Endothelial cell of umbilical vein (primary cell): ENCODE data around the gene TIA1. TPM values are rescaled to one million over a fixed set of nuclear protein-coding genes. Genes with fewer than 3 reads are reported as not detected.

Source experiments
- BruUV-seq: library from RNA; stranded (reverse); fragments of 400-500 nt; replicated peaks from 2 replicates; lab custom pipeline; 2021; lab: Mats Ljungman, UMichigan
- CTCF ChIA-PET: fragments of 300-600, 350-600 bp; sonication (Branson Sonifier 250); formaldehyde crosslinking; loops from one replicate; lab custom pipeline; 2021; ENCODE audit warnings: antibody characterized with exemption, inconsistent platforms; lab: Charles Lee
- POLR2A ChIA-PET: fragments of 300-600, 350-600 bp; sonication (Branson Sonifier 250); formaldehyde crosslinking; loops from one replicate; lab custom pipeline; 2021; ENCODE audit warnings: antibody characterized with exemption, inconsistent platforms; lab: Charles Lee
- DNase-seq: peaks from one replicate; pipeline ENCODE4 v3.0.0-alpha.2; 2011; ENCODE audit warnings: low read depth, low spot score
- FAIRE-seq: peaks from 2 replicates; lab custom pipeline; 2011; peaks lifted over from hg19 to GRCh38; lab: Jason Lieb, UNC
- H2AFZ ChIP-seq: 2 replicates; pipeline ENCODE4 v1.6.0; 2012; ENCODE audit warnings: low read depth, low read length, control low read depth, inconsistent platforms
- H3K27ac ChIP-seq: 2 replicates; pipeline ENCODE4 v1.5.1; 2011; ENCODE audit warnings: low read depth, mild to moderate bottlenecking, control low read depth, low read length, moderate library complexity; ENCODE audit not compliant: insufficient read depth
- H3K27me3 ChIP-seq, 2 experiments: 2 replicates each; pipeline versions ENCODE4 v1.6.0 to v1.6.1; 2011; ENCODE audit warnings: low read length in 2 of 2, mixed read lengths in 1 of 2; ENCODE audit not compliant: control insufficient read depth in 2 of 2, insufficient read depth in 2 of 2
- H3K36me3 ChIP-seq, 2 experiments: 2 replicates in 1 of 2; 3 replicates in 1 of 2; pipeline ENCODE4 v1.5.1; 2011; ENCODE audit warnings: low read length in 2 of 2, mild to moderate bottlenecking in 1 of 2, moderate library complexity in 1 of 2; ENCODE audit not compliant: control insufficient read depth in 2 of 2, insufficient read depth in 2 of 2; ENCODE audit errors: extremely low read depth in 1 of 2
- H3K4me1 ChIP-seq: 3 replicates; pipeline ENCODE4 v1.5.1; 2011; ENCODE audit warnings: mild to moderate bottlenecking, low read length; ENCODE audit not compliant: control insufficient read depth, insufficient read depth; ENCODE audit errors: extremely low read depth
- H3K4me2 ChIP-seq: 2 replicates; pipeline ENCODE4 v1.6.1; 2011; ENCODE audit warnings: low read length, control low read depth, mixed read lengths; ENCODE audit not compliant: insufficient read depth
- H3K4me3 ChIP-seq, 3 experiments: fragments of 200-600 bp in 1 of 3; sonication (generic), shearing (Covaris generic) in 1 of 3; replicated peaks in 1 of 3; 2 replicates each; pipeline ENCODE4 v1.5.1; 2011 to 2016; ENCODE audit warnings: control low read depth in 3 of 3, low read length in 3 of 3, mild to moderate bottlenecking in 2 of 3, inconsistent platforms in 1 of 3, low read depth in 1 of 3, moderate library complexity in 1 of 3; ENCODE audit not compliant: insufficient read depth in 1 of 3
- H3K79me2 ChIP-seq: 2 replicates; pipeline ENCODE4 v1.6.0; 2012; ENCODE audit warnings: low read length, inconsistent platforms; ENCODE audit not compliant: control insufficient read depth, insufficient read depth
- H3K9ac ChIP-seq: replicated peaks from 2 replicates; pipeline ENCODE3; 2011; ENCODE audit warnings: low read length, control low read depth; ENCODE audit not compliant: insufficient read depth; ENCODE audit errors: extremely low read depth
- H3K9me1 ChIP-seq: replicated peaks from 3 replicates; pipeline ENCODE4 v1.6.0; 2011; ENCODE audit warnings: mild to moderate bottlenecking, low read length; ENCODE audit not compliant: control insufficient read depth, insufficient read depth; ENCODE audit errors: extremely low read depth
- H3K9me3 ChIP-seq: replicated peaks from 2 replicates; pipeline ENCODE4 v1.5.1; 2012; ENCODE audit warnings: low read length, inconsistent platforms; ENCODE audit not compliant: control insufficient read depth, insufficient read depth
- H4K20me1 ChIP-seq: replicated peaks from 2 replicates; pipeline ENCODE3; 2011; ENCODE audit warnings: mild to moderate bottlenecking, low read length; ENCODE audit not compliant: control insufficient read depth, insufficient read depth; ENCODE audit errors: extremely low read depth
- CTCF ChIP-seq, 2 donors: IDR thresholded peaks; 1 replicate in 1 of 2; 2 replicates in 1 of 2; pipeline ENCODE4 v1.5.1; 2011; ENCODE audit warnings: low read length in 2 of 2, mild to moderate bottlenecking in 2 of 2, moderate library complexity in 2 of 2, control low read depth in 1 of 2, inconsistent platforms in 1 of 2, low read depth in 1 of 2; ENCODE audit not compliant: insufficient read depth in 1 of 2; ENCODE audit errors: extremely low read depth in 1 of 2
- EZH2 ChIP-seq: IDR thresholded peaks from 2 replicates; pipeline ENCODE4 v1.6.1; 2012; ENCODE audit warnings: borderline replicate concordance, low read depth, mild to moderate bottlenecking, moderate library complexity, low read length, inconsistent platforms; ENCODE audit not compliant: severe bottlenecking
- FOS ChIP-seq: IDR thresholded peaks from 2 replicates; pipeline ENCODE4 v1.6.1; 2011; ENCODE audit warnings: mild to moderate bottlenecking, low read length, moderate library complexity, borderline replicate concordance; ENCODE audit not compliant: insufficient read depth
- GATA2 ChIP-seq: IDR thresholded peaks from 2 replicates; pipeline ENCODE4 v1.7.0; 2011; ENCODE audit warnings: low read depth, mild to moderate bottlenecking, moderate library complexity, mixed read lengths, low read length; ENCODE audit not compliant: insufficient read length, insufficient read depth
- JUN ChIP-seq: IDR thresholded peaks from 2 replicates; pipeline ENCODE4 v1.6.1; 2011; ENCODE audit warnings: borderline replicate concordance, low read depth; ENCODE audit not compliant: insufficient read length, insufficient read depth
- MAX ChIP-seq: IDR thresholded peaks from 2 replicates; pipeline ENCODE4 v1.6.1; 2011; ENCODE audit not compliant: insufficient read depth, insufficient read length
- MYC ChIP-seq: IDR thresholded peaks from one replicate; pipeline ENCODE4 v1.6.1; 2011; ENCODE audit warnings: mild to moderate bottlenecking, low read depth, low read length
- POLR2A ChIP-seq: IDR thresholded peaks from 2 replicates; pipeline ENCODE4 v1.6.1; 2012; ENCODE audit warnings: low read depth, mild to moderate bottlenecking, control low read depth, low read length
- POLR2AphosphoS5 ChIP-seq: IDR thresholded peaks from 2 replicates; pipeline ENCODE4 v1.6.1; 2012; ENCODE audit warnings: low read depth, mild to moderate bottlenecking, control low read depth, low read length, moderate library complexity; ENCODE audit not compliant: insufficient read depth
- dilution Hi-C: fragments of 300-500 bp; cut with MboI; formaldehyde crosslinking; loops from one replicate; pipeline ENCODE4 v1.15.0; 2019; ENCODE audit warnings: low sequenced_read_pairs; ENCODE audit not compliant: extremely low pct_ligation_motif_present
- intact Hi-C: fragments of 100-400 bp; cut with micrococcal nuclease; formaldehyde crosslinking; loops from one replicate; pipeline ENCODE4 v1.10.0; 2022
- polyA plus RNA-seq, 4 experiments: library from polyadenylated mRNA; depleted of rRNA in 3 of 4; stranded (reverse) in 3 of 4; unstranded in 1 of 4; fragments of >200 nt; gene quantifications; 2 replicates each; pipeline versions ENCODE4 v1.2.1 to v1.2.3, GENCODE V29; 2011 to 2012; ENCODE audit warnings: missing spikeins in 1 of 4
- total RNA-seq: library from RNA; stranded (reverse); gene quantifications from 2 replicates; pipeline ENCODE4 v1.2.3, GENCODE V29; 2021

TIA1 gene
- total and polyA plus RNA-seq, 2 donors (not counting 3 experiments of a cell fraction or from before 2014, with no cell fraction given), result 60.2 to 163 TPM

- CTCF ChIA-PET, result interaction anchor here (1.4 kb wide), 1 partner anchor 24 kb away, joined by 4 read pairs; no protein-coding TSS in a partner anchor
- no peaks in the 10 kb centered on the region for H3K27me3 ChIP-seq
- POLR2A ChIA-PET, result interaction anchor here (0.6 kb wide), 2 partner anchors 9 to 288 kb away, joined by 3 to 5 read pairs; no protein-coding TSS in a partner anchor
- intact Hi-C loops, result no loop called here
- no peak for FAIRE-seq
- no peaks in the 10 kb centered on the region for H3K9me3 ChIP-seq
- H3K4me1 ChIP-seq, result no peaks in the 10 kb centered on the region
- DNase-seq, result no peak
- H3K27ac ChIP-seq, result no peak overlapping the region
- no peak for TF ChIP-seq EZH2
- no peak for TF ChIP-seq MAX
- no peak for TF ChIP-seq FOS
- TF ChIP-seq MYC, result no peak
- no peak for TF ChIP-seq POLR2A
- no peak for TF ChIP-seq JUN
- TF ChIP-seq GATA2, result no peak
- no peak for TF ChIP-seq CTCF (IDR thresholded peaks at IDR 0.05; ENCODE audit: extremely low read depth in 1 of 2, insufficient read depth in 1 of 2, low read depth in 1 of 2, low read length in 2 of 2)
- no peak for TF ChIP-seq POLR2AphosphoS5
- H3K36me3 ChIP-seq, result no peaks in the 10 kb centered on the region
- H4K20me1 ChIP-seq, result no peaks in the 10 kb centered on the region
- no peaks in the 10 kb centered on the region for H3K9me1 ChIP-seq
- H3K9ac ChIP-seq, result no peak overlapping the region
- dilution Hi-C loops, result no loop called here
- H3K4me2 ChIP-seq, result no peak overlapping the region
- no peaks in the 10 kb centered on the region for H3K79me2 ChIP-seq
- no TSS peak for BruUV-seq
- H2AFZ ChIP-seq, result no peak overlapping the region
- H3K4me3 ChIP-seq, result no peak overlapping the region
Measured at GRCh38 chr2:70202236-70202806, 46.1 kb downstream of the TIA1 start.
